Activated B cell treated with CpG ODN at 0.5 μM for 24 hours (primary cell): ENCODE results near the gene MEIS2. TPM values are rescaled to one million over a fixed set of nuclear protein-coding genes. Genes with fewer than 3 reads are reported as not detected.

Experiments used
- ATAC-seq: fragments of 200-7000 bp; cut with Tn5 transposase; one replicate; pipeline ENCODE4 v1.10.0; 2021; ENCODE audit warnings: low read depth, mild to moderate bottlenecking, moderate library complexity
- CTCF ChIA-PET: fragments of 350-600 bp; sonication (Branson Sonifier 250); formaldehyde crosslinking; loops from one replicate; lab custom pipeline; 2021; ENCODE audit warnings: antibody characterized with exemption; lab: Charles Lee
- POLR2A ChIA-PET: fragments of 350-600 bp; sonication (Branson Sonifier 250); formaldehyde crosslinking; loops from one replicate; lab custom pipeline; 2021; ENCODE audit warnings: antibody characterized with exemption; lab: Charles Lee
- DNase-seq: peaks from one replicate; pipeline ENCODE4 v3.0.0; 2022
- H3K27ac Mint-ChIP-seq: one replicate; pipeline ENCODE4 v1.8.0; 2020; ENCODE audit warnings: mixed read lengths
- H3K27me3 Mint-ChIP-seq: one replicate; pipeline ENCODE4 v1.8.0; 2021; ENCODE audit warnings: mixed read lengths
- H3K36me3 Mint-ChIP-seq: one replicate; pipeline ENCODE4 v1.8.0; 2021; ENCODE audit warnings: low read depth, mixed read lengths
- H3K4me1 Mint-ChIP-seq: one replicate; pipeline ENCODE4 v1.8.0; 2021; ENCODE audit warnings: mixed read lengths
- H3K4me3 Mint-ChIP-seq: one replicate; pipeline ENCODE4 v1.8.0; 2020; ENCODE audit warnings: mild to moderate bottlenecking, mixed read lengths
- H3K9me3 Mint-ChIP-seq: one replicate; pipeline ENCODE4 v1.8.0; 2020; ENCODE audit warnings: mixed read lengths
- intact Hi-C: fragments of 100-400 bp; cut with micrococcal nuclease; formaldehyde crosslinking; loops from one replicate; pipeline ENCODE4 v1.15.1; 2024
- total RNA-seq: library from RNA; stranded (reverse); gene quantifications from 2 replicates; pipeline ENCODE4 v1.2.3, GENCODE V29; 2022
- TF ChIP-seq, protein P1 (sequence below): fragments of 200-600 bp; IDR thresholded peaks from one replicate; pipeline ENCODE4 v1.8.0; 2022; ENCODE audit warnings: antibody characterized with exemption, mild to moderate bottlenecking

The MEIS2 gene
- total RNA-seq, 1 donor from 2014 or later = 0.24 TPM

- DNase-seq = no peak
- ChIA-PET CTCF (no interaction called here), POLR2A (no interaction called here)
- TF ChIP-seq, protein P1, sequence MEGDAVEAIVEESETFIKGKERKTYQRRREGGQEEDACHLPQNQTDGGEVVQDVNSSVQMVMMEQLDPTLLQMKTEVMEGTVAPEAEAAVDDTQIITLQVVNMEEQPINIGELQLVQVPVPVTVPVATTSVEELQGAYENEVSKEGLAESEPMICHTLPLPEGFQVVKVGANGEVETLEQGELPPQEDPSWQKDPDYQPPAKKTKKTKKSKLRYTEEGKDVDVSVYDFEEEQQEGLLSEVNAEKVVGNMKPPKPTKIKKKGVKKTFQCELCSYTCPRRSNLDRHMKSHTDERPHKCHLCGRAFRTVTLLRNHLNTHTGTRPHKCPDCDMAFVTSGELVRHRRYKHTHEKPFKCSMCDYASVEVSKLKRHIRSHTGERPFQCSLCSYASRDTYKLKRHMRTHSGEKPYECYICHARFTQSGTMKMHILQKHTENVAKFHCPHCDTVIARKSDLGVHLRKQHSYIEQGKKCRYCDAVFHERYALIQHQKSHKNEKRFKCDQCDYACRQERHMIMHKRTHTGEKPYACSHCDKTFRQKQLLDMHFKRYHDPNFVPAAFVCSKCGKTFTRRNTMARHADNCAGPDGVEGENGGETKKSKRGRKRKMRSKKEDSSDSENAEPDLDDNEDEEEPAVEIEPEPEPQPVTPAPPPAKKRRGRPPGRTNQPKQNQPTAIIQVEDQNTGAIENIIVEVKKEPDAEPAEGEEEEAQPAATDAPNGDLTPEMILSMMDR = no peak
- no peak for ATAC-seq
- Mint-ChIP-seq H3K4me3 (no peak overlapping the region), H3K4me1 (peaks cover 30% of the 10 kb centered on the region), H3K27me3 (peaks cover 61% of the 10 kb centered on the region), H3K9me3 (no peaks in the 10 kb centered on the region), H3K27ac (no peak overlapping the region), H3K36me3 (peaks cover 6% of the 10 kb centered on the region)
- intact Hi-C loops = loop anchor here (5.0 kb wide), 1 partner anchor 1156 kb away; the partner anchor contains the start of gene SPRED1
Observed at GRCh38 chr15:37095770-37096557, 4.4 kb downstream of the MEIS2 start.

- intact Hi-C loops = loop anchor here (5.0 kb wide), 1 partner anchor 1157 kb away; the partner anchor contains the start of gene SPRED1
Observed at GRCh38 chr15:37094915-37095711, 5.2 kb downstream of the MEIS2 start.

GRCh38 chr15:37094333-37094914 lies 5.9 kb downstream of the MEIS2 start:
- Mint-ChIP-seq H3K4me3 (no peak overlapping the region), H3K4me1 (peaks cover 18% of the 10 kb centered on the region), H3K27ac (no peak overlapping the region), H3K36me3 (no peaks in the 10 kb centered on the region), H3K9me3 (no peaks in the 10 kb centered on the region), H3K27me3 (peaks cover 50% of the 10 kb centered on the region)
- POLR2A ChIA-PET = no interaction called here
- DNase-seq (no peak), ATAC-seq (no peak)
- CTCF ChIA-PET = no interaction called here
- intact Hi-C loops = no loop called here
- TF ChIP-seq, protein P1 = no peak

More at GRCh38 chr15:37094915-37095711, 5.2 kb downstream of the MEIS2 start:
- TF ChIP-seq, protein P1 = no peak
- CTCF ChIA-PET = no interaction called here
- H3K27me3 Mint-ChIP-seq = peaks cover 54% of the 10 kb centered on the region
- DNase-seq = no peak
- no peak overlapping the region for H3K27ac Mint-ChIP-seq
- POLR2A ChIA-PET = no interaction called here
- ATAC-seq = no peak
- no peaks in the 10 kb centered on the region for H3K9me3 Mint-ChIP-seq
- peaks cover 23% of the 10 kb centered on the region for H3K4me1 Mint-ChIP-seq
- H3K36me3 Mint-ChIP-seq = peaks cover 1% of the 10 kb centered on the region
- no peak overlapping the region for H3K4me3 Mint-ChIP-seq

GRCh38 chr15:37093480-37094332 lies 6.6 kb downstream of the MEIS2 start:
- Mint-ChIP-seq H3K27ac (no peak overlapping the region), H3K9me3 (no peaks in the 10 kb centered on the region), H3K4me1 (peaks cover 13% of the 10 kb centered on the region), H3K4me3 (no peak overlapping the region), H3K27me3 (peaks cover 45% of the 10 kb centered on the region), H3K36me3 (no peaks in the 10 kb centered on the region)
- DNase-seq (no peak), ATAC-seq (no peak)
- TF ChIP-seq, protein P1 = no peak
- ChIA-PET CTCF (no interaction called here), POLR2A (no interaction called here)
- intact Hi-C loops = no loop called here
